RWPE2 (cell line): ENCODE measurements around the gene MACROD2.

Source experiments
- ATAC-seq: fragments of 200-7000 bp; cut with Tn5 transposase; 3 replicates; pipeline ENCODE4 v1.9.1; 2021; ENCODE audit warnings: low read depth
- DNase-seq: peaks from one replicate; pipeline ENCODE4 v3.0.0-alpha.2; 2020; ENCODE audit warnings: low spot score
- H3K27ac ChIP-seq: fragments of 450-650 bp; 2 replicates; pipeline ENCODE4 v1.5.1; 2017; ENCODE audit warnings: mild to moderate bottlenecking; ENCODE audit not compliant: poor library complexity, severe bottlenecking
- H3K27me3 ChIP-seq: fragments of 250-450 bp; sonication (Bioruptor Pico); 2 replicates; pipeline ENCODE4 v1.5.1; 2021; ENCODE audit warnings: mild to moderate bottlenecking, moderate library complexity; ENCODE audit not compliant: insufficient read depth, poor library complexity, severe bottlenecking
- H3K36me3 ChIP-seq: fragments of 250-450 bp; sonication (Bioruptor Pico); 2 replicates; pipeline ENCODE4 v1.5.1; 2020; ENCODE audit warnings: low read depth, mild to moderate bottlenecking, moderate library complexity
- H3K4me1 ChIP-seq: fragments of 250-450 bp; sonication (Bioruptor Pico); 2 replicates; pipeline ENCODE4 v1.5.1; 2021; ENCODE audit warnings: mild to moderate bottlenecking, moderate library complexity; ENCODE audit not compliant: insufficient read depth, poor library complexity, severe bottlenecking
- H3K4me3 ChIP-seq: fragments of 250-450 bp; sonication (Bioruptor Pico); 2 replicates; pipeline ENCODE4 v1.5.1; 2021; ENCODE audit warnings: mild to moderate bottlenecking, moderate library complexity; ENCODE audit not compliant: severe bottlenecking
- H3K9me3 ChIP-seq: fragments of 250-450 bp; sonication (Bioruptor Pico); 2 replicates; pipeline ENCODE4 v1.5.1; 2021; ENCODE audit warnings: mild to moderate bottlenecking, moderate library complexity; ENCODE audit not compliant: severe bottlenecking
- TF ChIP-seq, protein P1 (sequence below): fragments of 450-650 bp; IDR thresholded peaks from one replicate; pipeline ENCODE4 v1.5.1; 2017; ENCODE audit warnings: mild to moderate bottlenecking, moderate library complexity; ENCODE audit not compliant: poor library complexity, severe bottlenecking

Gene MACROD2

DNA sequence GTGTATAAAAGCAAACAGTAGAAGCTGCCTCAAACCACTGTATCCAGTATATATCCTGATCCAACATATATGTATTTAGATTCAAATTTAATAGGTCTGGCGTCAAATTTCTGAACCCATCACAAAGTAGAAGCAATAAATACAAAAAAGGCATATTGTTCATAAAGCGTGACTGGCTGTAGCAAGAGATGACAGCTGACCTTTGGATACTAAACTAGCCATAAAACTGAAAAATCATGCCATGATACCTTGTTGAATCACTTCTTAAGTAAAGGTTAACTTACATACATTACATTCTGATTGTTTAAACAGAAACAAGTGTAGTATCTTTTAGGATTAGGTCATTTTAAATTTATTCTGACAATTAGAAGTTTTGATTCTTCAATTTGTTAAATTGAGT lies 714.1 kb downstream of the MACROD2 start:
- DNase-seq (no peak), ATAC-seq (no peak)
- Histone ChIP-seq H3K27me3 (no peaks in the 10 kb centered on the region), H3K27ac (no peak overlapping the region), H3K4me3 (no peak overlapping the region), H3K36me3 (no peaks in the 10 kb centered on the region), H3K9me3 (no peaks in the 10 kb centered on the region), H3K4me1 (peaks cover 24% of the 10 kb centered on the region)
- TF ChIP-seq, protein P1, sequence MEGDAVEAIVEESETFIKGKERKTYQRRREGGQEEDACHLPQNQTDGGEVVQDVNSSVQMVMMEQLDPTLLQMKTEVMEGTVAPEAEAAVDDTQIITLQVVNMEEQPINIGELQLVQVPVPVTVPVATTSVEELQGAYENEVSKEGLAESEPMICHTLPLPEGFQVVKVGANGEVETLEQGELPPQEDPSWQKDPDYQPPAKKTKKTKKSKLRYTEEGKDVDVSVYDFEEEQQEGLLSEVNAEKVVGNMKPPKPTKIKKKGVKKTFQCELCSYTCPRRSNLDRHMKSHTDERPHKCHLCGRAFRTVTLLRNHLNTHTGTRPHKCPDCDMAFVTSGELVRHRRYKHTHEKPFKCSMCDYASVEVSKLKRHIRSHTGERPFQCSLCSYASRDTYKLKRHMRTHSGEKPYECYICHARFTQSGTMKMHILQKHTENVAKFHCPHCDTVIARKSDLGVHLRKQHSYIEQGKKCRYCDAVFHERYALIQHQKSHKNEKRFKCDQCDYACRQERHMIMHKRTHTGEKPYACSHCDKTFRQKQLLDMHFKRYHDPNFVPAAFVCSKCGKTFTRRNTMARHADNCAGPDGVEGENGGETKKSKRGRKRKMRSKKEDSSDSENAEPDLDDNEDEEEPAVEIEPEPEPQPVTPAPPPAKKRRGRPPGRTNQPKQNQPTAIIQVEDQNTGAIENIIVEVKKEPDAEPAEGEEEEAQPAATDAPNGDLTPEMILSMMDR: no peak

DNA sequence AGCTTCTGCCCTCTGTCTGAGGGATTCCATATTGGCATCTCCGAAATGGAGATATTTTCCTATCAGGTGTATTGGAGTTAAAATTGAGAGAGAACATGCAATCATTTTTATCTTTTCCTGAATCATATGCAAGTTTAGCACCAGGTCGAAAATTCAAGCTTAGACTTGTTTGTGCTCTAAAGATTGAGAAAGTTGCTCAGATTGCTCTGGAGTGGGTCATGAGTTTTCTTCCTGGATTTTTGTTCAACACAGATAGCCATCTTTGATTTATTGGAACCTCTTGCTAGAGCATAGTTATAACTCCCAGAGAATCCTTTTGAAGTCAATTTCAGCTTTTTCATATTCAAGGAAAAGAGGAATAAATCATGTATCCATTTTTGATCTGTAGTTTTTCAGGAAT lies 715.6 kb downstream of the MACROD2 start:
- peaks cover 24% of the 10 kb centered on the region for H3K4me1 ChIP-seq
- peak overlapping the region; percentile 70 for H3K27ac ChIP-seq
- H3K4me3 ChIP-seq: no peak overlapping the region

DNA sequence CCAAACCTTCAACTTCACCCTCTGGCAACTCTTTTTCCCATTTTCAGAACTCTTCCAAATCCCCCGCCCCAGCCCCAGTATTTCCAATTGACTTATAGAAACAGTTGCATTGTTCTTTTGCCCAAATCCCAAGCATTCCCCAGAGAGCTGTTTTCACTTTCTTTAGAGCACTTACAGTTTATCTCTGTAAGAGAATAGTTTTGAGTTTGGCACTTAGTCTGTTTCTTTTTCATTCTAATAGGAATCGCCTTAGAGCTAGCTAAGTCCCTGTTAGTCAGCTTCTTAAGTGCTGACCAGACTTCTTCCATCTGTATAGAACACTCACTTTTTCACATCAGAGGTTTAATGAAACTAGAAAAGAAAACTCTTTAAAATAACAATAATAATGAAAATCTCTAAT lies 716.3 kb downstream of the MACROD2 start:
- peak overlapping the region; percentile 70 for H3K27ac ChIP-seq
- TF ChIP-seq, protein P1: no peak
- H3K27me3 ChIP-seq: no peaks in the 10 kb centered on the region
- H3K4me3 ChIP-seq: no peak overlapping the region
- ATAC-seq (no peak), DNase-seq (no peak)
- no peaks in the 10 kb centered on the region for H3K9me3 ChIP-seq
- H3K36me3 ChIP-seq: no peaks in the 10 kb centered on the region
- H3K4me1 ChIP-seq: peaks cover 24% of the 10 kb centered on the region

More for the DNA sequence above, 715.6 kb downstream of the MACROD2 start:
- no peak for DNase-seq
- Histone ChIP-seq H3K27me3 (no peaks in the 10 kb centered on the region), H3K9me3 (no peaks in the 10 kb centered on the region), H3K36me3 (no peaks in the 10 kb centered on the region)
- TF ChIP-seq, protein P1: no peak
- peak; percentile 36 for ATAC-seq

DNA sequence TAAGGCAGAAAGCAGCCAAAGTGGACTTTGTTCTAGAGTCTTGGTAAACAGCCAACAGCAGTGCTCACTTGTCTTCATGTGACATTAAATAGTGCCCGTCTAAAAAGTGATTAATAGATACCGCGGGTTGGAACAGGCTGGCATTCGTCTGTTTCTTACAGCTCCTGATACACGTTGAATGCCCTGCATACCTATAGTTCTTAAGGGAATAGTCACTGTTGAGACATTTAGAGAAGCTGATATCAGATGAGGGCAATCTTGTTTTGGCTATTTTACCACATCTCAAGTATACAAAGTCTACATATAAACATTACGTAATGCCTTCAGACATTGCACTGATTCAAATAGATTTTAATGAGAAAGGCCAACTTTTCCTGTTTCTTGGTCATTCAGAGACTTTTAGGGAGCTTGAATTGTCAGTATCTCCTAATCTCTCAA lies 717.0 kb downstream of the MACROD2 start:
- Histone ChIP-seq H3K4me1 (peaks cover 24% of the 10 kb centered on the region), H3K4me3 (no peak overlapping the region), H3K27me3 (no peaks in the 10 kb centered on the region), H3K36me3 (no peaks in the 10 kb centered on the region), H3K27ac (peak overlapping the region; percentile 70), H3K9me3 (no peaks in the 10 kb centered on the region)
- peak; percentile 98 for ATAC-seq
- TF ChIP-seq, protein P1: no peak
- DNase-seq: peak; percentile 61

DNA sequence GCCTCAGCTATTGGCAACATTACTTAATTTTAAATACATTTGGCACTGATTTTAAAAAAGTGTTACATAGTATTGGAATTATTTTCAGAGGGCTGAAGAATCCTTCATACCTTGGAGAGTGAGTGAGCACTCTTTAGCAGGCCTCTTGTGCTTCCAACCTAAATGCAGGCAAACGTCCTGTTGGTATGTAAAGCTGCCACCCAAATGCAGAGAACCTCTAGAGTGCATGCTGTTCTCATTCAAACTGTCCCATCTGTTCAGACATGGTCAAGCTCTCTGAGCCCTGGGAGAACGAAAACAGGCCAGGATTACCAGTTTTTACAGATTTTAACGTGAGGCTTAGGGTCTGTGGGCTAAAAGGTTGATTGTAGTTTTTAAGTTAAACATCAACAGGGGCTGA lies 720.1 kb downstream of the MACROD2 start:
- ATAC-seq: no peak
- Histone ChIP-seq H3K27me3 (no peaks in the 10 kb centered on the region), H3K4me1 (peaks cover 24% of the 10 kb centered on the region), H3K27ac (no peak overlapping the region), H3K4me3 (no peak overlapping the region), H3K9me3 (no peaks in the 10 kb centered on the region), H3K36me3 (no peaks in the 10 kb centered on the region)
- TF ChIP-seq, protein P1: no peak
- DNase-seq: no peak
